ENCODE results near the gene DHFR.
"Not testable (repeated sequence)": the region's sequence is repeated elsewhere in the genome, so short reads cannot be mapped to it uniquely, and the experiment has no call there.

The DHFR gene

DNA sequence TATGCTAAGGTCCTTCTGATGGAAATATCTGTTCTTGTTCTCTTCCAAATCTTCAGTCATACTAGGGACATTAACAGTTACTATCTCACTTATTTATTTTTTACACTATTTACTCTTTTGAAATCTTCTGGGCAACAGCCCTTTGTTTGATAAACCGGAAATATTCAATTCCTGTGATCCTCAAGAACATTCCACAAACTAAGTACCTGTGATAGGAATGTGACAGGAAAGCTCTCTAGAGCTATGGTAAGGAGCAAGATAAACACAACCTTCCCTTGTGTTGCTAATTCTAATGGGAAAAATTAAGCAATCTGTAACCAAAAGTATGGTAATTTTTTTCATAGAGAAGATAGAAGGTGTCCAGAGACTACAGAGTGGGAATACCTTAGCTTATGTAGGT, 62.7 kb downstream of the DHFR start:
- DNase-seq, result no peak

DNA sequence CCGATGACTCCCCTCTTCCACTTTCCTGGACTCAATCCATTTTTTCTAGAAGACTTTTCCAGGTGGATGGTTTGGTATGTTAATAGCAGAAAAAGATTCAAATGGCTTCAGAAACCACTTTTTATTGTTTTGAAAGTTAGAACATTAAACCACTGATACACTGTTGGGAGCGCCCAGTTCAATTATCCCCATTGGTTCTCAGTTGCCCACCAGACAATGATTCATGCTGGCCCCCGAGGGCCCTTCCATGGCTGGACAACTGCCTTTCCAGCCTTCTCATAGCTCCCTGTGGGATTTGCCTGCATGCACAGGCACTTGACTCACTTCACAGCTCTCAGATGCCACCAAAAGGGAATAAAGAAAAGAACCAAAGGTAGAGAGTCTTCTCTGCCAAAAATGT, 63.4 kb downstream of the DHFR start:
- DNase-seq, result no peak

DNA sequence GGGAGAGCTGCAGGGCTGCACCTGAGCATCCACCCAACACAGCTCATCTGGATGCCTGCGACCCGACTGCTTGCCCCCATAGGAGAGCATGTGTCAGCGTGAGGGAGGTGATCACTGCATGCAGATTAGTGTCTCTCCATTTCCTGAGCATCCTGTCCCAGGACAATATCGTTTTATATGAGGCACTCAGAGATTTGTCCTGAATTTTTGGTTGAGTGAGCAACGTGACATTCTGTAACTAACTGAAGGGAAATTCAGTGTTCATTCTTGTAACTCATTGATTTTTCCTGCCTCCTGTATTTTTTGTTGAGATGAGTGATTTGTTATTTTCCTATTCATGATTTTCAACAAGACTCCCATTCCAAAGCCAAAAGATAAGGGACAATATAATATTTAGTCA, 64.0 kb downstream of the DHFR start:
- DNase-seq, result no peak

DNA sequence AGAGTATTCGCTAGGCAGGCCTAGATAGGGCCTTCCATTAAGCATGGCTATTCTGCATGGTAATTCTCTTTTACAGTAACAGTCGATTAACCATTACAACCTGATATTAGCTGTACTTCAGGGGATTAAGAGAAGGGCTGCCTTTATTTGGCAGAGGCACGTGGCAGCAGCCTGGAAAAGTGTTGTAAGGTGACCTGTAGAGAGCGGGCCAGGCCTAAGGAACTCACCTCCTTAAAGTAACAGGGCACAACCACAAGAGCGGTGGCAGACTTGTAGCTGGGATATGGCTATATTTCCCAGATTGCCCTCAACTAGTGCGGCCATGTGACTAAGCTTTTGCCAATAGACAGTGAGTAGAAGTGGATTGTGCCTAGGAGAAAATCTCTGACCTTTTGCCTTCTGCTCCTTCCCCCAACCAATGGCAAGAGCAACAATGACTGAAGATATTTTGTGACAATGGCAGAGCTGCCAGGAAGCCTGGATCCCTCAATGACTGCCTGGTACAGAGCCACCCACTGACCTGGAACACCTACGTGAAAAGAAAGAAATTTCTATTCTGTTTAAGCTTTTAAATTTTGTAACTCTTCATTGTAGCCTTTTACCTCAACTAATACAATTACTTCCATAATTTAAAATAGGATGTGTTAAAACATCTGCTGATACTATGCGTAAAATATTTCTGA, 65.8 kb downstream of the DHFR start:
- no peak for DNase-seq

DNA sequence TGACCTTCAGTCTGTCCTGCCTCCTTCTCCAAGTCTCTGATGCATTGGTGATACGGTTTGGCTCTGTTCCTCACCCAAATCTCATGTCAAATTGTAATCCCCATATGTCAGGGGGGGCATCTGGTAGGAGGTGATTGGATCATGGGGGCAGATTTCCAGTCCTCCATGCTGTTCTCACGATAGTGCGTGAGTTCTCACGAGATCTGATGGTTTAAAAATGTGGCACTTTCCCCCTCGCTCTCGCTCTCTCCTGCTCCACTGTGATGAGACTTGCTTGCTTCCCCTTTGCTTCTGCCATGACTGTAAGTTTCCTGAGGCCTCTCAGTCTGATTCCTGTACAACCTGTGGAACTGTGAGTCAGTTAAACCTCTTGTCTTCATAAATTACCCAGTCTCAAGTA, 70.0 kb downstream of the DHFR start:
- DNase-seq, result no peak

DNA sequence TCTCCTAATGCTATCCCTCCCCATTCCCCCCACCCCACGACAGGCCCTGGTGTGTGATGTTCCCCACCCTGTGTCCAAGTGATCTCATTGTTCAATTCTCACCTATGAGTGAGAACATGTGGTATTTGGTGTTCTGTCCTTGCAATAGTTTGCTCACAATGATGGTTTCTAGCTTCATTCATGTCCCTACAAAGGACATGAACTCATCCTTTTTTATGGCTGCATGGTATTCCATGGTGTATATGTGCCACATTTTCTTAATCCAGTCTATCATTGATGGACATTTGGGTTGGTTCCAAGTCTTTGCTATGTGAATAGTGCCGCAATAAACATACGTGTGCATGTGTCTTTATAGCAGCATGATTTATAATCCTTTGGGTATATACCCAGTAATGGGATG, 74.5 kb downstream of the DHFR start:
- DNase-seq, result not testable (repeated sequence)

DNA sequence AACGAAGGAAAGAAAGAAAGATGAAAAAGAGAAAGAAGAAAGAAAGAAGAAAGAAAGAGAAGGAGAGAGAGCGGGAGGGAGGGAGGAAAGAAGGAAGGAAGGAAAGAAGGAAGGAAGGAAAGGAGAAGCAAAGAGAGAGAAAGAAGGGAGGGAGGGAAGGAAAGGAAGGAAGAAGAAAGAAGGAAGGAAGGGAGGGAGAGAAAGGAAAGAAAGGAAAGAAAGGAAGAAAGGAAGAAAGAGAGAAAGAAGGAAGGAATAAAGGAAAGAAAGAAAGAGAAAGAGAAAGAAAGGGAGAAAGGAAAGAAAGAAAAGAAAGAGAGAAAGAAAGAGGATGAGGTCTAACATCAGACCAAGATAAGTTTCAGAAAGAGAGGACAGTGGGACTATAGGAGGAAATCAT, 75.7 kb downstream of the DHFR start:
- no peak for DNase-seq

DNA sequence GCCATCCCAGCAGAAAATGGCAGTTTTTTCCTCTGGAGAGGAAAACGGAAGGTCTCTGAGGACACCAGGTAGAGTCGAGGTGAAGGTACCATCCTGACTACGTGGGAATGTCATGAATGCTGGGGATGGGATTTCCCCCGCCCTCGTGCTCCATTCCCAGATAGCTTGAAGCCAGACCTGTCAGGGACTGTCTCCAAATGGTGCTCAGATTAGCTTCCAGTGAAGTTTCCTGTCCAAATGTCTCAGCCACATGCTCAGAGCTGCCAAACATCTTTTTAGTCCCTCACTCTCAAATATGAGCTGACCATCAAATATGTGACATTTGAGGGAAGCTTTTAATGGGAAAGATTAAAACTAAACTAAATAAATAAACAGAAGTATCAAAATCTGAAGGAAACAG, 77.1 kb downstream of the DHFR start:
- no peak for DNase-seq

DNA sequence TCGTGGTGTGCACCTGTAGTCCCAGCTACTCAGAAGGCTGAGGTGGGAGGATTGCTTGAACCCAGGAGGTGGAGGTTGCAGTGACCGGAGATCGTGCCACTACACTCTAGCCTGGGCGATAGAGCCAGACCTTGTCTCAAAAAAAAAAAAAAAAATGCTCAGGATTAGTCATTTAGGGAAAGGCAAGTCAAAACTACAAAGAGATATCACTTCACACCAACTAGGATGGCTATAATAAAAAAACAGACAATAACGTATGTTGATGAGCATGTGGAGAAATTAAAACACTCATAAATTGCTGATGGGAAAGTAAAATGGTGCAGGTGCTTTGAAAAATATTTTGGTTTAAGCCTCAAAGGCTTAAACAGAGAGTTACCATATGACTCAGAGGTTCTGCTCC, 78.4 kb downstream of the DHFR start:
- no peak for DNase-seq

Data from NCI-H226 (cell line).